NCI-H2029 treated with DMSO at 0.1 percent for 48 hours (cell line): ENCODE measurements around the gene GLYAT.
"Not testable (repeated sequence)": the region's sequence is repeated elsewhere in the genome, so short reads cannot be mapped to it uniquely, and the experiment has no call there.

Source experiments
- DNase-seq: peaks from one replicate; lab custom pipeline; 2025; lab: John Stamatoyannopoulos, UW

GLYAT gene

GRCh38 chr11:58742981-58743880 lies 11.5 kb upstream of the GLYAT start:
- DNase-seq: no peak

GRCh38 chr11:58742140-58742539 lies 10.4 kb upstream of the GLYAT start:
- no peak for DNase-seq

GRCh38 chr11:58741127-58741526 lies 9.4 kb upstream of the GLYAT start:
- DNase-seq: no peak

DNA sequence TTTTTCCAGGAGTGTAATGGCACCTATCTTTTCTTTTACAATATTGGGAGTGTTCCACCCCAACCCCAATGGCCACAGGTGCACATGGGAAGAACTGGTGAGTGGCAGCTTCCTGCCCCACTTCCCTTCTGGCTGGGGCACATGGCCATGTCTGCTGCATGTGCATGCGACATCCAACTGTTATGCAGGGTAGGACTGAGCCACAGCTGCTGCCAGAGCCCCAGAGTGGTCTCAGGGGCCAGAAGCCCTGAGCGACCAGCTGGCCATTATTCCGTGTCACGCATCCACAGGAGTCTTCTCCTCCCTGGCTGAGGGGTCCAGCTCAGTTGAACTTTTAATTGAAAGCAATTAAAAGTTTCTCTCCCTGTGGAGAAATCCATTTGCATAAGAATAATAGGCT lies 8.7 kb upstream of the GLYAT start:
- DNase-seq: no peak

DNA sequence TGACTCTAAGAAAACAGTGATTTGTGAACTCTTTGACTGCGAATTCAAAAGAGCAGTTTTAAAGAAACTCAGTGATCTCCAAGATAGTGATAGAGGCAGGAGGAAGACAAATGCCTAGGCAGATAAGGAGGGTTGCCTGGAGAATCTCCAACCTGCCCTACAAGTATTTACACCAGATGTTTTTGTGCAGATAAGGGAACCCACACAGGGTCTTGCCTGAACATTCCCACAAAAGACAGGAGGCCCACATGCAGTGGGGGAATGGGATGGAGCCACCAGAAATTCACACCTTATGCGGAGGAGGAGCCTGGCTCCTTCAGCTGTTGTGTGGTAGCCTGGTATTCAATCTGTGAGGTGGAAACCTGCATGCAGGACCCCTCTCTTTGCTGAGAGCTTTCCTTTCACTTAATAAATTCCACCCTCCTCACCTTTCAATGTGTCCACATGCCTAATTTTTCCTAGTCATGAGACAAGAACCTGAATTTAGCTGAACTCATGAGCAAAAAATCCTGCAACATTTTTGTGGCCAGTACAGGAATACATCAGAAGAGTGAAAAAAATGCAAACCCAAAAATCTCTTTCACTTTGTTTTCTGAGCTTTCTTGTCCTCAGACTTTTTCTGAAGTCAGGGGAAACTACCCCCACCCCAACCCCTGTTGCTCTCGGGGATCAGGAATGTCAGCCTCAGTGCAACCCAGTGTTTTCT lies 8.1 kb upstream of the GLYAT start:
- no peak for DNase-seq

GRCh38 chr11:58734681-58735490 lies 3.1 kb upstream of the GLYAT start:
- DNase-seq: peak; percentile 40

GRCh38 chr11:58730507-58731089 lies 1.1 kb downstream of the GLYAT start:
- no peak for DNase-seq

- no peak for DNase-seq
Measured at GRCh38 chr11:58727415-58727797, 4.3 kb downstream of the GLYAT start.

DNA sequence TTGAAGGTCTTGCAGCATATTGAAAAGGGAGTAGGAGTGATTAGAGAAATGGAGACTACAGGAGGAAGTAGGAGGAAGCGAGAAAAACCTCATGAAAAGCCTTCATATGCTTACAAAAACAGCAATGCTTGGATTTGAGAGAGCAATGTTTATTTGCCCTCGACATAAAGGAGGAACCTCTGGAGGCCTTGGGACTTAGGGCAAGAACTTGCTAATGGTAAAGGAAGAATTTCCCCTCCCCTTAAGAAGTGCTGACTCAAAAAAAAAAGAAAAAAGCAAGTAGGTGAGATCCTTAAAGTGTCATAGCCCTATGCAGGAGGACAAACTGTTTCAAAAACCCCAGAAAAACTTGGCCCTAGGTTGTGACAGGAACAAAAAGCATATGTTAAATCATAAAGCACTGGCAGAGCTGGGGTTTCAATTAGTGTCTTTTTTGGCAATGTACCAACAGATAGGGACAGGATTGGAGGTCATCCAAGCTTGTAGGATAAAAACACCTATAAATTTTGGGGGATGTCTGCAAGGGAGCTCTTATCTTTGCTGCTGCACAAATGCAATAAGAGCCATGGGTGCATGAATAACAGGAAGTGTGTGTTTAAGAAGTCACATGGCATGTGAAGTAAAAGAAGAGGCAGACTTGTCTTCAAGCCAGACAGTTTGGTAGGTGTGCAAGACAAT lies 4.9 kb downstream of the GLYAT start:
- peak; percentile 77 for DNase-seq

DNA sequence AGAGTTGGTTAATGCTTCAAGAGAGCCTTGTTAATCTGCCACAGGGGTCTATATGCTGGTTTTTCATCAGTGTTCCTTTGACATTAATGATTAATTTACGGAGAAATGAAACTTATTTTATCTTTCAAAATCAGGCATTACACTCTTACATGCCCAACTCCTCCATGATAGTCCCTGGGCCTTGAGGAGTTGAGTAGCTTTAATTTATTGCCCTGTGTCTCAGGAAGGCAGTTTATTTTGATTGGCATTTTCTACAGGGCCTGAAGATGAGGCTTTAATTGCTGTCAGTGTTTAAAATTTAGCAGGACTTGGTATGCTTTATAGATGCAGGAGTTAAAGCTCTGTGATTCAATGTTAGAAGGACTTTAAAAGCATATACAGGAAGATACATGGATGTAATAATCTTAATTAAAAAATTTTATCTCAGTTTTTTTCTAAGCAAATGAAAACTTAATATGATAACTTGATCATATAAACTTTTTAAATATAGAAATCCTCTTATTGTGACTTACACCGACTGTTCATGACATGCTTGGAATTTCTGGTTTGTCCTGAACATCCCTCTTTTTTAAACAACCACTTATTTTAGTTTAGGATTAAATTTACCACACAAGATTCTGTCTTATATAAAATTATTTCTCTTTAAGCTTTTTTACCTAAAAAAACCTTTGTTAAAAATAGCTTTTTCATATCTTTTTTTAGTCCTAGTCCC lies 12.2 kb downstream of the GLYAT start:
- no peak for DNase-seq

DNA sequence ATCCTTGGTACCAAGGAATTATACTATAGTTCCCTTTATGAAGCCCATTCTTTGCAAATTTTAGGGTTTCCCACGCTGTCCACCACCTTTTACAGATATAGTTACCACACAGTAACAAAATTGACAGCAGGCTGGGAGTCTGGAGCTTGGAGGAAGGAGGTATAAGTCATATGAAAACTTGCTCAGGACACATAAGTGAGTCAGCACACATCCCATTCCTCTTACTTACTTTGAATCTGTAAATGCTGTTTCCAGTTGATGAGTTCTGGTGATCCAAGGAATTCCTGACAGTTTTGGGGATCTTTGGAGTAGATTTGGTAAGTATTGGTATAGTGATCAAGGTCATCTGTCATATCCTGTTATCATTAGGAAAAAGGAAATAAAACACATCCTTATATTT lies 19.2 kb downstream of the GLYAT start:
- DNase-seq: no peak

DNA sequence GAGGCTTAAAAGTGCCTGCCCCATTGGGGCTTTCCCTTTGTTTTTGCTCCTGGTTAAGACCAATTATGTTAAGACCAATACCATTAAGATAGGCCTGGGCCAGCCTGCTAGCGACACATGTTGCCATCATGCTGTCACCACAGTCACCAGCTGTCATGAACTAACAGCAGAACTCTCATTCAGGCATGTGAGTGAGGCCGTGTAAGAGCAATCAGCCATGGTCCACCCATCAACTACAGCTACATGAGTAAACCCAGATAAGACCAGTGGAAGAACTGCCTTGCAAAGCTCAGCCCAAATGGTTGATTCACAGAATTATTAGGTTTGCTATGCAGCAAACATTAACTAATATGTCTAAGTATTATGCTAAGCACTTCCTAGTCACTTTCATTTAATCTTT lies 19.9 kb downstream of the GLYAT start:
- DNase-seq: no peak

DNA sequence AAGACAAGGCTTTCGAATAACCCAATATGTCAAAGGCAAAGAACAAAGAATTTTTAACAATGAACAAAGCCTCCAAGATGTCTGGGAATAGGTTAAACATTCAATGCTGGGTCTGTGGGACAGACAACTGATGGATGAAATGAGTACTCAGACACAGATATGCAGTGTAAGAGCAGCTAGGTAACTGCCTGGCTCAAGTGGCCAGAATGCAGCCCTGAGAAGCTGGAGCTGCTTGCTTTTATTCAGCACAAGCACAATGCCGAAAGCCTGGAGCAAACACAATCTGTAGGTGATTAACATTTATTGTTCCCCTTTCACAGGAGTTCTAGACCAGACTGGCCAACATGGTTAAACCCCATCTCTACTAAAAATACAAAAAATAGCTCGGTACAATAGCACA lies 24.0 kb downstream of the GLYAT start:
- DNase-seq: no peak

DNA sequence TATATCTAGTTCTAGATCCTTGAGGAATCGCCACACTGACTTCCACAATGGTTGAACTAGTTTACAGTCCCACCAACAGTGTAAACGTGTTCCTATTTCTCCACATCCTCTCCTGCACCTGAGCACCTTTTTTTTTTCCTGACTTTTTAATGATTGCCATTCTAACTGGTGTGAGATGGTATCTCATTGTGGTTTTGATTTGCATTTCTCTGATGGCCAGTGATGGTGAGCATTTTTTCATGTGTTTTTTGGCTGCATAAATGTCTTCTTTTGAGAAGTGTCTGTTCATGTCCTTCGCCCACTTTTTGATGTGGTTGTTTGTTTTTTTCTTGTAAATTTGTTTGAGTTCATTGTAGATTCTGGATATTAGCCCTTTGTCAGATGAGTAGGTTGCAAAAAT lies 34.9 kb downstream of the GLYAT start:
- DNase-seq: not testable (repeated sequence)

GRCh38 chr11:58693026-58693425 lies 38.7 kb downstream of the GLYAT start:
- no peak for DNase-seq

- DNase-seq: no peak
Measured at GRCh38 chr11:58691675-58692074, 40.1 kb downstream of the GLYAT start.

DNA sequence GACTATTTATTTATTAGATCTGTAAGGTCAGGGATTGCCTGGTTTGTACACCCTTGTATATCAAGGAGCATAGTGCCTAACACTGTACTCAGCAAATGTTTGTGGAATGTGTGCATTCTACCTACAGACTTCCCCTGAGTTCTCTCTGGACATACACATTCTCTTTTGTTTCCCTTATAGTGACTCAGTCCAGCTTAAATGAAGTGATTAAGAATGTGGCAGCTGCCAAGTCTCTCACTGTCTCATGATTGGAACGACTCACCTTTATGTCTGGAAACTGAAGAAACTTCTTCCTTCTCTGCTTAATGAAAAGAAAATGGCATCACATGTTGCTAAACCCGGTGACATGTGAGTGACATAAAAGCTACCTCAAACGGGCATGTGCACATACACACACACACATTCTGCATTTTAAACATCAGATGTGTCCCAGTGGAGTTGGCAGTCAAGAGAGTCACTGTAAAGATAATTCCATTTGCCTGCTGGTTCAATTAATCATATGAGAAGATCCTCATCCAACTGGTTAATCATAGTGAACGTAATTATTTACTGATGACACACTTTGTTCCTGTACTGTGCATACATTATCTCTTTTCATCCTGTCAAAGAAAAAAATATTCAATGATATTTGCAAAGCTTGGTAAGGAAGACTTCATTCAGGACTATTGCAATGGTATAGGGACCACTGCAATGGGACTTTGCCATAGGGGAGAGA lies 42.8 kb downstream of the GLYAT start:
- no peak for DNase-seq

- DNase-seq: no peak
Measured at GRCh38 chr11:58685973-58686722, 45.6 kb downstream of the GLYAT start.

DNA sequence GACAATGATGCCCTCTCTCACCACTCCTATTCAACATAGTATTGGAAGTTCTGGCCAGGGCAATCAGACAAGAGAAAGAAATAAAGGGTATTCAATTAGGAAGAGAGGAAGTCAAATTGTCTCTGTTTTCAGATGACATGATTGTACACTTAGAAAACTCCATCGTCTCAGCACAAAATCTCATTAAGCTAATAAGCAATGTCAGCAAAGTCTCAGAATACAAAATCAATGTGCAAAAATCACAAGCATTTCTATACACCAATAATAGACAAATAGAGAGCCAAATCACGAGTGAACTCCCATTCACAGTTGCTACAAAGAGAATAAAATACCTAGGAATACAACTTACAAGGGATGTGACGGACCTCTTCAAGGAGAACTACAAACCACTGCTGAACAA lies 49.1 kb downstream of the GLYAT start:
- not testable (repeated sequence) for DNase-seq

GRCh38 chr11:58677536-58677935 lies 54.2 kb downstream of the GLYAT start:
- not testable (repeated sequence) for DNase-seq
